Keratinocyte (primary cell): ENCODE data around the gene TDRD3.

ENCODE experiments used
- EZH2 ChIP-seq: IDR thresholded peaks from one replicate; pipeline ENCODE4 v1.6.1; 2012; ENCODE audit warnings: inconsistent platforms, mild to moderate bottlenecking, low read length, moderate library complexity
- TF ChIP-seq, protein P1 (sequence below), 3 experiments: IDR thresholded peaks in 1 of 3; conservative IDR thresholded peaks in 1 of 3; optimal IDR thresholded peaks in 1 of 3; 2 replicates in 2 of 3; 3 replicates in 1 of 3; pipeline versions ENCODE3 to v1.5.1; 2011; ENCODE audit warnings: low read length in 3 of 3, mild to moderate bottlenecking in 3 of 3, moderate library complexity in 2 of 3, control low read depth in 1 of 3, inconsistent platforms in 1 of 3; ENCODE audit not compliant: insufficient read depth in 2 of 3; ENCODE audit errors: extremely low read depth in 1 of 3

- TF ChIP-seq, protein P1, sequence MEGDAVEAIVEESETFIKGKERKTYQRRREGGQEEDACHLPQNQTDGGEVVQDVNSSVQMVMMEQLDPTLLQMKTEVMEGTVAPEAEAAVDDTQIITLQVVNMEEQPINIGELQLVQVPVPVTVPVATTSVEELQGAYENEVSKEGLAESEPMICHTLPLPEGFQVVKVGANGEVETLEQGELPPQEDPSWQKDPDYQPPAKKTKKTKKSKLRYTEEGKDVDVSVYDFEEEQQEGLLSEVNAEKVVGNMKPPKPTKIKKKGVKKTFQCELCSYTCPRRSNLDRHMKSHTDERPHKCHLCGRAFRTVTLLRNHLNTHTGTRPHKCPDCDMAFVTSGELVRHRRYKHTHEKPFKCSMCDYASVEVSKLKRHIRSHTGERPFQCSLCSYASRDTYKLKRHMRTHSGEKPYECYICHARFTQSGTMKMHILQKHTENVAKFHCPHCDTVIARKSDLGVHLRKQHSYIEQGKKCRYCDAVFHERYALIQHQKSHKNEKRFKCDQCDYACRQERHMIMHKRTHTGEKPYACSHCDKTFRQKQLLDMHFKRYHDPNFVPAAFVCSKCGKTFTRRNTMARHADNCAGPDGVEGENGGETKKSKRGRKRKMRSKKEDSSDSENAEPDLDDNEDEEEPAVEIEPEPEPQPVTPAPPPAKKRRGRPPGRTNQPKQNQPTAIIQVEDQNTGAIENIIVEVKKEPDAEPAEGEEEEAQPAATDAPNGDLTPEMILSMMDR (optimal IDR thresholded peaks at IDR 0.05 in 1 of 3, IDR thresholded peaks at IDR 0.05 in 1 of 3, conservative IDR thresholded peaks at IDR 0.05 in 1 of 3; ENCODE audit: extremely low read depth in 1 of 3, insufficient read depth in 2 of 3, low read length in 3 of 3), result no peak
- no peak for TF ChIP-seq EZH2
Observed at GRCh38 chr13:60562096-60562780, 165.2 kb downstream of the TDRD3 start.
